GM18517 (cell line): Measurements from ENCODE around the gene UBAP1L.
"Not testable (repeated sequence)": the region's sequence is repeated elsewhere in the genome, so short reads cannot be mapped to it uniquely, and the experiment has no call there.

Experiments
- ATAC-seq: cut with Tn5 transposase; IDR thresholded peaks from one replicate; pipeline ENCODE4 v1.9.1; 2021; ENCODE audit warnings: mild to moderate bottlenecking, moderate library complexity; ENCODE audit not compliant: unreplicated experiment

Gene UBAP1L

DNA sequence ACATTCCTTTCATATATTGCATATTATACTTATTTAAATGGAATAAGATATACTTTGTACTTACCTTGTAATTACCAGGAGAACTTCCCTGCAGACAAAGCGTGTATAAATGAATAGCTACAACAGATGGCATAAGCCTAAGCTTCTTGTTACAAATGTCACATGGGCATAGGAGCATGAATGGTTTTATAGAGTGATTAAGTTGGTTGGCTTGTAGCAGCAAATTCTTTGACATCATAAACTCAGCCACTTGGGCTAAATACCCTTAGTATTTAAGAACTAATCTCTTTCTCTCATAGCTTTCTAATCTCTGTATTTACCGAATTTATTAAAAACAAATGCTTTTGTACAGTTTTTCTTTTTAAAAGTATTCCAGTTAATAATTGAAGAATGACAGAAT, at the start of gene UBAP1L:
Gene UBAP1L (minus strand): TSS at position 115 of the 400 bp plus-strand sequence. CDS start 8,985 bp downstream, outside the sequence.
- ATAC-seq: no peak

DNA sequence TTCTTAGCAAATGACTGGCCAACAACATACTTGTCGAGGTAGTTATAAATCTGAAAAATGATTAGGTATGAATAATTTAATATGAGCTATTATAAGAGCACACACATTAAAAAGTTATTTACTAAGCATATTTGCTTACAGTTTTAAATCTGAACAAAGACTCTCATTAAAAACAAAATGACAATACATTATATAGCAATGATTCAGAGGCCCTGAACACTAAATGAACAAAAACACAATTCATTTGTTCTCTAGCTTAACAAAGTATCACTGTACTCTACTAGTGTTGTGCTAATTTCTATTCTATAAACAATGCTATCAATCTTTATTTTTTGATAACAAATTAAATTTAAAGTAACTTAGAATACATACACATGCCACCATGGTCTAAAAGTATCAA, 49.1 kb upstream of the UBAP1L start:
- no peak for ATAC-seq

DNA sequence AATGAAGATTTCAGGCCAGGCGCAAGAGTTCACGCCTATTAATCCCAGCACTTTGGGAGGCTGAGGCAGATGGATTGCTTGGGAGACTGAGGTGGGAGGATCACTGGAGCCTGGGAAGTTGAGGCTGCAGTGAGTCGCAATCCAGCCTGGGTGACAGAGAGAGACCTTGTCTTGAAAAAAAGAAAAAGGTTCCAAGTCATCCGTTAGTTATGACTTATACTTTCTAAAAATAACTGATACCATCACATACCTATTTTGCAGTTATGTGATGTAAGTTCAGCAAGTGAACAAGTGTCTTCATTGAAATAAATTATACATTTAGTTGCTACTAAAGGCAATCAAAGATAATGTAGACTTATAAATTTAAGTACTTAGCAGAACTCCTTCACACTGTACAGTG, 48.0 kb upstream of the UBAP1L start:
- no peak for ATAC-seq

DNA sequence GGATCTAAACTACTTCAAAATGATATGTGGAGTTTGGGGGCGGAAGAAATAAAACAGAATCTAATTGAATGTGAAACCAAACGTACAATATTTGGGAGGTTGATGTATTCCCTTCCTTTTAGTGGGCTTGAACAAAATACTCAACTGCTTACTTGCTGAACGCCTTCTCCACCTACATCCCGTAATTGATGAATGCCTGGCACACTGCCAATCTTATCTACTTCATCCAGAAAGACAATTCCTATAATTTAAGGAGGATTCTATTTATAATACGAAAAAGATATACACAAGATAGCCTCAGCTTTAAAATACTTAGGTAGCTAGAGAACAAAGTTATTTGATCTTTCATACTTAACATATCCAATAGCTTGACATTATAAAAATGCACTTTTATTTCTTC, 41.7 kb upstream of the UBAP1L start:
- ATAC-seq: no peak

DNA sequence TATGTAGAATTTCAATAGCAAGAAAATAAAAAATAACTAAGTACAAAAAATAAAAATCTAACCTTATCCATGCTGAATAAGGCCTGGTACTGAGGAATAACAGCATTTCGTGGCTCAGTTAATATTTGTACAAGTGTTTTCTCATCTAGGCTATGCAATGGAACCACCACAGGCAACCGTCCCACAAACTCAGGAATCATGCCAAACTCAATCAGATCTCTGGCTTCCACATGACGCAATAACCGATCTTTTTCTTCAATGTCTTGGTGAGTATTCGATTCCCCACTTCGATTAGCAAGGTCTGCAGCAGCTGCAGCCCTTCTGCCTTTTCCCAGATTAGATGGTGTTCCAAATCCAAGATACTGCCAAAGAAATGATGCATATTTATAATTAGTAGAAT, 39.7 kb upstream of the UBAP1L start:
- ATAC-seq: no peak

DNA sequence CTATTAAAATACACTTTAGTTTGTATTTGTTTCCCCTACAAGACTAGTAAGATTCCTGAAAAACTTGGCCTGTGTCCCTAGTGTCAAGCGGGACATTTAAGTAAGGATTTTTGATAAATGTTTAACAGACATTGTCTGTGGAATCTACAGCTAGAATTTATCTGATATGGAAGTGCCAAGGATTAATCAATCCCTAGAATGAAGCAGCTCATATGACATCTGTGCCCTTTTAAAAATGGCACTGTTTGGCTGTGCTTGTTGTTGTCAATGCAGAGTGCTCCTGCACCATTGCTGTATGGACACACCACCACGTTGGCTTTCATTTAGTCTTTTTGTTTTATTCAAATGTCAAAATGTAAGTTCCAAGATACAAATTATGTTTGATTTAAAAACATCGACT, 32.9 kb upstream of the UBAP1L start:
- no peak for ATAC-seq

DNA sequence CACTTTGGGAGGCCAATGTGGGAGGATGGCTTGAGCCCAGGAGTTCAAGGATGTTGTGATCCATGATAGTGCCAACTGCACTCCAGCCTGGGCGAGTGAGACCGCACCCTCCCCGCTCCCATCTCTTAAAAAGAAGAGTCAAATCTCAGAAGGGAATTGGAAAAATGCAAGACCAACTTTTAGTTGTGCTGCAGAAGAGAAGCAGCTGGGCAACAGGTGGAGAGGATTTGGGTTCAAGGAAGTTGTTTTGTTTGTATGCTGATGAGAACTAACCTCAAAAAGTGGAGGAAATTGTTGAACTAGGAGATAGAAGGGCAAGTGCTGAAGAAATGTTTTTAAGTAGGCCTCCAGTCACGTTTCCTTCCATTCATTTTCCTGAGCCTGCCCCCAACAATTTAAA, 31.4 kb upstream of the UBAP1L start:
- no peak for ATAC-seq

DNA sequence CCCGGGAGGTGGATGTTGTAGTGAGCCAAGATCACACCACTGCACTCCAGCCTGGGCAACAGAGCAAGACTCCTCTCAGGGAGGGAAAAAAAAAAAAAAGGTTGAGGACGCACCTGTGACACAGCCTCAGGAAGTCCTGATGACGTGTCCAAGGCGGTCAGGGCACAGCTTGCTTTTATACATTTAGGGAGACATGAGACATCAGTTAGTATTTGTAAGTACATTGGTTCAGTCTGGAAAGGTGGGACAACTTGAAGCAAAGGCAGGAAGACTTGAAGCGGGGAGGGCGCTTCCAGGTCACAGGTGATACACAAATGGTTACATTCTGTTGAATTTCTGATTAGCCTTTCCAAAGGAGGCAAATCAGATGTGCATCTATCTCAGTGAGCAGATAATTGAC, 23.6 kb upstream of the UBAP1L start:
- ATAC-seq: not testable (repeated sequence)

DNA sequence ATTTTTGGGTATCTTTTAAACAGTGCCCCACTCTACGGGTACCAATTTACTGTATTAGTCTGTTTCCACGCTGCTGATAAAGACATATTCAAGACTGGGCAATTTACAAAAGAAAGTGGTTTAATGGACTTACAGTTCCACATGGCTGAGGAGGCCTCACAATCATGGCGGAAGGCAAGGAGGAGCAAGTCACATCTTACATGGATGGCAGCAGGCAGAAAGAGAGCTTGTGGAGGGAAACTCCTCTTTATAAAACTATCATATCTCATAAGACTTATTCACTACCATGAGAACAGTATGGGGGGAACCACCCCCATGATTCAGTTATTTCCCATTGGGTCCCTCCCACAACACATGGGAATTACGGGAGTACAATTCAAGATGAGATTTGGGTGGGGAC, 22.9 kb upstream of the UBAP1L start:
- not testable (repeated sequence) for ATAC-seq

DNA sequence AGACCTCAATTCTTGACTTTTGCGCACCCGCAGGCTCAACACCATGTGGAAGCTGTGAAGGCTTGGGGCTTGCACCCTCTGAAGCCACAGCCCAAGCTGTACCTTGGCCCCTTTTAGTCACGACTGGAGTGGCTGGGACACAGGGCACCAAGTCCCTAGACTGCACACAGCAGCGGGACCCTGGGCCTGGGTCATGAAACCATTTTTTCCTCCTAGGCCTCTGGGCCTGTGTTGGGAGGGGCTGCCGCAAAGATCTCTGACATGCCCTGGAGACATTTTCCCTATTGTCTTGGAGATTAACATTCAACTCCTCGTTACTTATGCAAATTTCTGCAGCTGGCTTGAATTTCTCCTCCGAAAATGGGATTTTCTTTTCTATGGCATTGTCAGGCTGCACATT, 22.1 kb upstream of the UBAP1L start:
- ATAC-seq: not testable (repeated sequence)

DNA sequence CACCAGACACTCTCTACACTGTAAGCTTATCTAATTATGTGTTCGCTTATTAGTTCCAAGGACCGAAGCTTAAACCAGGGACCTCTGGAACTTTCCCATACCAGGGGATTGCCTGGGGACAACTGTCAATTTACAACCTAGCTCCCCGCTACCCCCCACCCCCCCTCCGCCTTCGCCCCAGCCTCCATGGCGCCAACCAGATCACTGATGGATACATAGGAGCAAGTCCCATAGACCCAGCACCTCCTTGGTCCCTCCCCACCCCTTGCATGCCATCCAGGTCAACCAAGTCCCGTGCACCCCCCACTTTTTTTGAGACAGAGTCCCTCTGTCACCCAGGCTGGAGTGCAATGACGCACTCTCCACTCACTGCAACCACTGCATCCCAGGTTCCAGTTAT, 19.5 kb upstream of the UBAP1L start:
- ATAC-seq: no peak

DNA sequence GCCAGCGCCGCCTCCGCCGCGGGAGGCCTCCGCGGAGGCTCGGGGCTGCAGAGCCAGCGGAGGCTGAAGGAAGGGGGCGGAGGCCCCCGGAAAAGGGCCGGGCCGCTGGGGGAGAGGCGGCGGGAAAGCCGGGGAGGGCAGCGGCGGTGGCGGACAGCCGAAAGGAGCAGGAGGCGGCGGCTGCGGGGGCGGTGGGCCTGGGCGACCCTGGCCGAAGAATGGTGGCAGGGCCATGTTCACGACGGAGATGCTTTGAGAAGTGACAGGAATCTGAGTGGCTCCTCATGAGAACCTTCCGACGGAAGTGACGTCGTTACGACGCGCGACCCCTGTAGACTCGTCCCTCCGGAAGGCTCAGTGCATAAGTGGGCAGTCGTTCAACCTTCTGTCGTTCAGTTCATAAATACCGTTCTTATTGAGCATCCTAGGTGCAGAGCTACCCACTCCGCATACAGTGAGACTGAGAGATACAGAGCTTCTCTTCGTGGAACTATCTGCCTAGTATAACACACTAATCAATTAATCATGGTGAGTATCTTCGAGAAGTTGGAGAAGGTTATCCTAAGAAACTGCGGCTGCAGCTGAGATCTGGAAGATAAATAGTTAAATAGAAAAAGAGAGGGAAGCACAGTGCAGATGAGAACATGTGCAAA, 18.7 kb upstream of the UBAP1L start, which contains the start of gene PDCD7:
Gene PDCD7 (minus strand): TSS at position 261 of the 653 bp plus-strand sequence. CDS start 27 bp downstream, at position 234.
- ATAC-seq: peak; percentile 79

DNA sequence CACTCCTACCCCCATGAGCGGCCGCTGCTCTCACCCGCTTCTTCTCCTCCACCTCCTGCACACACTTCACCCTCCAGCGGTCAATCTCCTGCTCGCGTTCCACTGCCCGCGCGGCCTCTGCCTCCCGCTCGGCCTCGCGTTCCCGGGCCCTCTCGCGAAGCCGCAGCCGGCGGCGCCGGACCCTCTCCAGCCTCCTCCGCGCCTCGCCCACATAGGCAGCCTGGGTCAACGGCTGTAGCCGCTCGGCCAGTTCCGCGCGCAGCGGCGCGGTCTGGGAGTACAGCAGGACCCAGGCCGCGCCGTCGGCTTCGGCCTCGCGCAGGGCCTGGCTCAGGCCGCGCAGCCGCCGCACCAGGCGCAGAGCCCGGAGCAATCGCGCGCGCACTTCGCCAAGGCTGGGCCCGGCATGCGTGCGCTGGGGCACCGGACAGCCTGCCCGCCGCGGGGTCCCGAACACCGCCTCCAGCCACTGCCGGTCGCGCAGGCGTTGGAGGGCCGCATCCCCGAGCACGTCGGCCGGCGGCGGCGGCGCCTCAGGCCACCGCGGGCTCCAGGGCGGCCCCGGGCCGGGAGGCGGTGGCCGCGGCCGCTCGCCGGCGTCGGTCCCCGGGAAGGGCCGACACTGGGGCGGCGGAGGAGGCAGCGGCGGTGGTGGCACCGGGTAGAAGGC, 18.0 kb upstream of the UBAP1L start:
- peak; percentile 47 for ATAC-seq

DNA sequence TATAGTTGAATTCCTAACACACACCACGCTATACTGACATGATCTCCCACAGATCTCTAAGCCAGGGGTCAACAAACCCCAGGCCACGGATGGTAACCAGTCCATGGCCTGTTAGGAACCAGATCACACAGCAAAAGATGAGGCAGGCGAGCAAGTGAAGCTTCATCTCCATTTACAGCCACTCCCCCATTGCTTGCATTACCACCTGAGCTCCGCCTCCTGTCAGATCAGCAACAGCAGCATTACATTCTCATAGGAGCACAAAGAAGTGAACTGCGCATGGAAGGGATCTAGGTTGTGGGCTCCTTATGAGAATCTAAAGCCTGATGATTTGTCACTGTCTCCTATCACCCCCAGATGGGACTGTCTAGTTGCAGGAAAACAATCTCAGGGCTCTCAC, 15.9 kb upstream of the UBAP1L start:
- no peak for ATAC-seq

DNA sequence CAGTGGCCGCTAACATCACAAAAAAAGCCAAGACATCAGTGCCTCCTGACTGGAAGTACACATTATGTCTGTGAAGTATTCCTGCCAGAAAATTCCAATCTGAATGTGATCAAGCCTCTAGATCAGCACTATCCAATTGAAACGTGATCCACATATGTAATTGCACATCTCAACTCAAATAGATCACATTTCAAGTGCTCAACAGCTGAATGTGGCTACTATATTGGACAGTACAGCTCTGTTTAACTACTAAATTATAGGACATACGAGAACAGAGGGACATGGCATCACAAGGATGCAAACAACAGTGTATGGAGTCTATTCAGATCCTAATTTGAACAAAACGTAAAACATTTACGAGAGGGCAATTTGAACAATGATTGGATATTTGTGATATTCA, 542 bp upstream of the UBAP1L start:
- no peak for ATAC-seq

DNA sequence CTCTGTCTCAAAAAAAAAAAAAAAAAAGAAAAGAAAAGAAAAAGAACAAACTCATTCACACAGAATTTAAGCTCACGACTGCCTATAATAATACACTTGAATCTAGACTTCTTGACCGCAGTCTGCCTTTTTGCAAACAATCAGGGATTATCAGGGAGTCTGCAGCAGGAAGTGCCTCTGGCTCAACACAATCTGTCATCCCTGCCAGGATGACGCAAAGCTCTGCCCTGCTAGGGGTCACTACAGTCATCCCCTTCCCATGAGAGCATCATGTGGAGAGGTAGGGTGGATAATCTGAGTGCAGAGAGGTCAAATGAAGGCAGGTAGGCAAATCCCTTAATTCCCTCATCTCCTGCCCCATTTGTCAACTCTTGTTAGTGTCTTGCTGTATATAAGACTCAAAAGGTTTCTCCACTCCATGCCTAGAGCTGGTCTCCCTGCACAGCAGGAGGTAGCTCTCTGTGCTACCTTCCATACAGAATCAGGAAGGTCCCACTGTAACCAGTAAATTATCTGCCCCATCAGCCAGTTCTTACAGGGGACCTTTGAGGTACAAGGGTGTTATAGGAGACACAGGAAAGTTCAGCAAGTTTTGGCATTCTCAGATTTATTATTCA, 4.2 kb downstream of the UBAP1L start:
- ATAC-seq: no peak

DNA sequence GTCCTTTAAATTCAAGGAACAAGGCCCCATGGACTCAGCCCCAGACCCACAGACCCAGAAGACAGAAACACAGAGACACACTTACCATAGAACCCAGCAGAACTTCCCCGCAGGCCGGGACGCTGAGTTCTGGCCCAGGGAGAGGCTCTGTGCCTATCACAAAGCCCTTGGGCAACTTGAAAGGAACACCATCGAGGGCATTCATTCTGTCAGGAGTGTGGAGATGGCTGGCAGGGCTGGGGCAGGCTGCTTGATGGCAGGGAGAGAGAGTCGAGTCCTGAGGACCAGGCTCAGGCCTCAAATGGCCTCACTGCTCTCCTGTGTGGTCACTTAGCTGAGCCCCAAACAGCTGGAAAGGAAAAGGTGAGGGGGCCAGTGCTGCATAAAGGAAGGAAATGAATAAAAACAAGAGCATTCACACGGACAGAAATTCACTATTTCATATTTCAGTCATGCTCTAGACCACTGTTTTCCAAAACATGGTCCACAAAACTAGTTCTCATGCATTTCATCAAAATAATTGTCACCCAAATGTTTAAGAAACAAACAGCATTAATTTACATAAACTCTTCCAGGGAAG, 8.9 kb downstream of the UBAP1L start:
- ATAC-seq: no peak

DNA sequence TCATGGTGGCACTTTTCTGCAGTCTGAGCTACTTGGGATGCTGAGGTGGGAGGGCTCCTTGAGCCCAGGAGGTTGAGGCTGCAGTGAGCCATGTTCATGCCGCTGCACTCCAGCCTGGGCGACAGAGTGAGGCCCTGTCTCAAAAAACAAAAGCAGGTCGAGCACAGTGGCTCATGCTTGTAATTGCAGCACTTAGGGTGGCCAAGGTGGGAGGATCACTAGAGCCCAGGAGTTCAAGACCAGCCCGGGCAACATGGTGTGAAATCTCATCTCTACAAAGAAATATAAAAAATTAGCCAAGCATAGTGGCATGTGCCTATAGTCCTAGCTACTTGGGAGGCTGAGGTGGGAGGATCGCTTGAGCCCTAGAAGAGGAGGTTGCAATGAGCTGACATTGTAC, 10.0 kb downstream of the UBAP1L start:
- ATAC-seq: no peak

DNA sequence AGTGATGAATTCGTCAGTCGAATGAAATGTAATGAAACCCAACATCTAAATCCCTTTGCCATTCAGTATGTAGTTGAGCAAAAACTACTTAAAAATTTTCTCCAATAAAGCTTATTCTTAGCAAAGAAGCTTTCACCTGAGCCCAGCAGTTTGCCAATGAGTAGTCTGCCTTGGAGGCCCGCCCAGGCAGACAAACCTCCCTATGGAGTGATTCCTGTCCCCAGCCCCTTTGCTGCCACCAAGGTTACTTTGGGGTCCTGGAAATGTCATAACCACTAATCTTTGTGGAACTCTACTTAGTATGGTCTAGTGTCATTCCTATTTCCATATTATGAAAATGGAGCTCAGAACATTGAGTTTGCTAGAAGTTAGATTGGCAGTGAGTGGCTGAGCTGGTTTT, 12.1 kb downstream of the UBAP1L start:
- ATAC-seq: no peak

DNA sequence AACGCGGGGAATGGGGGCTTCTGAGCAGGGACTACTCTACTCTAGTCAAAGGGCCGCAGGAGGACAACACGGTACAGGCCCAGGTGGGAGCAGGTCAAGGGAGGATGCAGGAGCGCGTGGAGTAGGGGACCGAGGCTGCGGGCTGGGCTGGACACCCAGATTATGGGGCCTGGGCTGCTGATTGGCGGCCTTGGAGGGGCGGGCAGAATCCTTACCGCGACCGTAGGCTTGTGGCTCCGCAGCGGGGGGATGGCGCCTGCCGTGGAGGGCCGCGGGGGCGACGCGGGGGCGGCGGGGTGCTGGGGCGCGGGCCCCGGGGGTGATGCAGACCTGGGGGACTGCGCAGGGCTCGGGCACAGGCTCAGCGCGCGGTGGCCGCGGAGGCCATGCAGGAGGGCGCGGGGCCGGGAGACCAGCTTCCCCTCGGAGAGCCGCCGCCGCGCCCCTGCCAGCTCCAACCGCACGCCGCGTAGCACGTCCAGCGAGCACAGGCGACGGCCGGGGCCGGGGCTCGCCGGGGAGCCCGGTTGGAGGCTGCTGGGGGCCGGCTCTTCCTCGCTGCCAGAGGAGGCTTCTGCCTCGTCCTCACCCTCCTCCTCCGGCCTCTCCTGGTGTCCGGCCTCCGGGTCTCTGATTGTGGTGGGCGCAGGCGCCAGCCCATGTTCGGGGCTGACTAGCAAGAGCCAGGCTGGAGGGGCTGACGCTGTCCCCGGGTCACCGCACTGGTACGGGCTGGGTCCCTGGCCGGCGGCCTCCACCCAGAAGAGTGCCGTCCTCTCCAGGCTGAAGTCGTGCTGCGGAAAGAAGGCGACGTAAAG, 12.9 kb downstream of the UBAP1L start:
- no peak for ATAC-seq

DNA sequence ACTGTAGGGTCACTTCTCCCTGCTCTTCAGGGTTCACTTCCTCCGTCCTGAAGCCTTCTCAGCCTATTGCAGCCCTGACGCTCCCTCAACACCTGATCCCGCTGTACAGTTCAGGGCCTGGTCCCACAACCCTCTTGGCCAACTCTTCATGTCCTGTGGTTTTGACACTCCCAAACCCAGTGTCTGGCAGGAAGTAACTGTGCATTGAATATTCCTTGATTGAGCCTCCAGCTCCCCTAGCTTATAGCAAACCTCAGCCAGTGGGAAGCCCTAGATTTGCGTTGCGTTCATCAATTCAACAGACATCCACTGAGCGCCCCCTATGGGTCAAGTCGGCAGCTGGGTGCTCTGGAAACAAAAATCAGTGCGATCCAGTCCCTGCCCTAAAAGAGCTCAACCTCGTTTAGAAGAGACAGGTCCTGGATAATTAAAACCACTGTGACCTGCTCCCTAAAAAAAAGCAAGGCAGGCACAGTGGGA, 13.5 kb downstream of the UBAP1L start:
- ATAC-seq: no peak
